ENCODE measurements around the gene CDC42EP4.
"Not testable (repeated sequence)": the region's sequence is repeated elsewhere in the genome, so short reads cannot be mapped to it uniquely, and the experiment has no call there.

The CDC42EP4 gene

DNA sequence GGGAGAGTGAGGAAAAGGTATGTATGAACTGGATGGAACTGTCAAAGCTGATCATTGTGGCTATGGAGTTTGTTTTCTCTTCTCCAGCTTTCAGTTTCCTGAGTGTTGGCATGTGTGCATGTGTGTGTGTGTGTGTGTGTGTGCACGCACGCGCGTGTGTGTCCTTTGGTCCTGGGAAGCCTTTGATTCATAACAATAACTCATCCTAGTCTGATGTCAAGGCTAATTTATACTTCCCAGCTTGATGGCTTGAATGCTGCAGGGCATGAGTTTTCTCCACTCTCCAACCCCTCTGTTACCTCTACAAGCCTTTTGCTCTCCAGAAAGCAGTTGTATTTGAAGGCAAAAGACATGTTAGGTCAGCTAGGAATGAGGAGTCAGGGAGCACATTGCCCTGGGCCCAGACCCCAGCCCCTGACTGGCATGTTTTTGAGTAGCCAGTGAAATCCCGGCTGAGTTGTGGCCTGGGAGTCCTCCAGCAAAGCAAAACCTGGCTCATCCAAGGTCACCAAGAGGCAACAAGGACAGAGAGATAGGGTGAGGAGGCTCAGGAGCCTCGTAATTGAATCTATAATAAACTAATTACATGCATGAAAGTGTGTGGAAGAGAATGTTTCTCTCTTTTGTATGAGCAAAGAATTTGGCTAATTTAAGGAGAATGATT lies 8.9 kb upstream of the CDC42EP4 start:
- no peak for DNase-seq

DNA sequence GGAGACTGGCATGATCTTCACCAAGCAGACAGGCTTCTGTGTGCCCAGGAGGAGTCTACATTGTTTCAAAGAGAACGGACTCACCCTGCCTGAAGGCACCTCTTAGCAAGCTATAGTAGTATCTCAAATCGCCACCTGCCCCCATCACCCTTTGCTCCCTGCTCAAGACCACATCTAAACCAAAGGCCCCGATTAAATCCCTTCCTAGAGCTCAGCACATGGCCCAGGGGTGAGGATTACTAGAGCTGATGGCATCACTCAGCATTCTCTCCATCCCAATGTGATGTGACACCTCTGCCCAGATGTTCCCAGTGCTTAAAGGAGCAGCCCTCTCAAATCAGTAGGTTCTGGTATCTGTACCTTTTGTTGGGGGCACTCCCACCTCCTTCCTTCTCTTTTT lies 8.0 kb upstream of the CDC42EP4 start:
- DNase-seq = no peak

DNA sequence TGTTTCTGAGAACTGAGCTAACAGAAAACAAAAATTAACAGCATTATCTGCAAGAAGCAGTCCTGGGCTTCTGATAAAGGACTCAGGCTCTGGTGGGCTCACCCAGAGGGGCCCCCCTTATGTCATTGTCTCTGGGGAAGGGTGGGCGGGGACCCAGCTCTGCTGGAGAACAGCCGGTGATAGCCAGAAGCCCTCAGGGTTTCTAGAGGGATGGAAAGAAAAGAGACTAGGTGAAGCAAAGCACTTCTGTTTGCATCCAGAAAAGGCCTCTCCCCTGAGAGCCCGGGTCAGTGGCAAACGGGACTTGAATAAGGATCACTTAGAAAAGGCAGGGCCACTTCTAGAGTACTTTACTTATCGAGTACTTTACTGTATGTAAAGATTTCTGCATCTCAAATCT lies 7.0 kb upstream of the CDC42EP4 start:
- no peak for DNase-seq

DNA sequence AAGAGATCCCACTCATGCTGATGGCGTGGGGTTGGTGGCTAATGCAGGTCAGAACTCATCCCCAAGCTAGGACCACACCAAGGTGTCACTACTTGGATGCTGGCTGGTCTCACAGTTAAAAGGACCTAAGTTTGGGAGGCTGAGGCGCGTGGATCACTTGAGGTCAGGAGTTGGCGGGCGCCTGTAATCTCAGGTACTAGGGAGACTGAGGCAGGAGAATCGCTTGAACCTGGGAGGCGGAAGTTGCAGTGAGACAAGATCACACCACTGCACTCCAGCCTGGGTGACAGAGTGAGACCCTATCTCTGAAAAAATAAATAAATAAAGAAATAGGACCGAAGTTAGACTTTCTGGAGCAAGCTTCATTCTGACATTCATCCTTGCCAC lies 6.6 kb upstream of the CDC42EP4 start:
- no peak for DNase-seq

DNA sequence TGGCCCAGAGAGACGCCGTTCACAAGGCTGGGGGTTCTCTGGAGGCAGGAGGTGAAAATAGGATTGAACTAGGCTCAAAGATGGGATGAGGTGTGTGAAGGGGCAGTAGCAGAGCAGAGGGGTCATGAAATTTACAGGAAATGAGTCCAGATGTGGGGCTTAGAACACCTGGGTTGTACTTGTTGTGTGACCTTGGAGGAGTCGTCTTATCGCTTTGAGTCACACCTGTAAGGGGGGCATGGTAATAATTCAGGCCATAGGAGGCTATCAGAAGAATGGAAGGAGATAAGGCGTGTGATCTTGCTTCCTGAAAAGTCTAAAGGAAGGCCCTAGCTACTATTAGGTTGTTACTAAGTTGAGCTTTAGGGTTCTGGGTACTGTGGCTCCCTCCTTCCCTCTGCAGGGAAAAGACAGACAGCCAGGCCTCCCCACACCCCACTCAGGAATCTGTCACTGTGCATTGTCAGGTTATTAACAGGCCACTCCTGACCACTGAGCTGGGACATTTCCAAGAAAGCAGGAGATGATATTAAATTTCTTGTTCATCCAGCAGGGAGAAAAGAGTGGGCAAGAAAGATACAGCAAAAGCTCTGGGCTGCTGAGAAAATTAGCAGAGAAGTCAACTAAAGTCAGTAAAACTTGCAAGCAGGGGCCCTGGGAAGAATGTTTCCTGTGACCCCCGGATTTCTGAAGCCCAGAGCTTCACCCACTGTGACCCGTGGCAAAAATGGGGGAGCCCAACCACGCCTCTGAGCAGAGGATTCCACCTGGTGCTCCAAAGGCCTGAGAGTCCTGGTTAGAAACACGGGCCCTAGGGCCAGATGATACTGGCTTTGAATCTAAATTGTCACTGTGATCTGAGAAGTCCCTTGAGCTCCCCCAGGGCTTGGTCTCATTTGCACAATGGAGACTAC lies 6.0 kb upstream of the CDC42EP4 start:
- no peak for DNase-seq

DNA sequence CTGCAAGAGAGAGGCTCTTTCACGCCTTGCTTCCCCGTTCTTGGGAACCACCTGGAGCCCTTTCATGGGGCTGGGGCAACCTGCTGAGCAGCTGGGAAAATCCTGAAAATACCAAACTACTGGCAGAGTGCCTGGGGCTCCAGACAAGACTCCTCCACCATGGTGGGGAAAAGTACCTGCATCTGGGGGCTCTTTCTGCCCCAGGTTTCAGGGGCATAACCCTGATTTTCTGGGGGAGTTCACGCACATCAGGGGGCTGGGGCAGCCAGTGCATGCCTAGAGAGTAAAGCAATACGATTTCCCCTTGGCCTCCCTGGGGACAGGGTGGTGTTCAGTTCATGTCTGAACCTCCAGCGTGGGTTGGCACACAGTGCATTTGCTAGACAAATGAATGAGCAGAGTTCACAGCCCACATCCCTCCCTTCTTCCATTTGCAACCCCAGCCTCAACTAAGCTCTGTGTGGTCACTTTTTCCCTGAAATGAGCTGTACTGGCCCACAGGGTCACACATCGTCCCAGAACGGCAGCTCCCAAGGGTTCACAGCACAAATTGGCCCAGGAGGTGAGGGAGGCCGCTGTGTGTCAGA lies 5.2 kb upstream of the CDC42EP4 start:
- DNase-seq = no peak

DNA sequence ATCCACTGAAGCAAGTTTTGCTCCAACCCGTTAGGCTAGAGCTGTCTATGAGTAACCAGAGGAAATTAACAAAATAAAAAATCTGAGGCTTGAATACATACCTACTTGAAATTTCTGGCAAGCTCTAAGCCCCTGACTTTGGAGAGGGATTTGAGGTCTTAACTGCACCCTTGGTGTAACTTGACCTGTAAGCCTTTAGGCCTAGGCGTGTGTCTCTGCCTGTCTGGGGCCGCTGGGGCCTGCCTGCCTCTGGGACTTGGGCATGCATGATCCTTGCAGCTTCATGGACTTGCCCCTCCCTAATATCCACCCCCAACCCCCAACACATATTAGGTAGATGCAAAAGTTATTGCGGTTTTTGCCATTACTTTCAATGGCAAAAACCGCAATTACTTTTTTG lies 3.7 kb upstream of the CDC42EP4 start:
- no peak for DNase-seq

DNA sequence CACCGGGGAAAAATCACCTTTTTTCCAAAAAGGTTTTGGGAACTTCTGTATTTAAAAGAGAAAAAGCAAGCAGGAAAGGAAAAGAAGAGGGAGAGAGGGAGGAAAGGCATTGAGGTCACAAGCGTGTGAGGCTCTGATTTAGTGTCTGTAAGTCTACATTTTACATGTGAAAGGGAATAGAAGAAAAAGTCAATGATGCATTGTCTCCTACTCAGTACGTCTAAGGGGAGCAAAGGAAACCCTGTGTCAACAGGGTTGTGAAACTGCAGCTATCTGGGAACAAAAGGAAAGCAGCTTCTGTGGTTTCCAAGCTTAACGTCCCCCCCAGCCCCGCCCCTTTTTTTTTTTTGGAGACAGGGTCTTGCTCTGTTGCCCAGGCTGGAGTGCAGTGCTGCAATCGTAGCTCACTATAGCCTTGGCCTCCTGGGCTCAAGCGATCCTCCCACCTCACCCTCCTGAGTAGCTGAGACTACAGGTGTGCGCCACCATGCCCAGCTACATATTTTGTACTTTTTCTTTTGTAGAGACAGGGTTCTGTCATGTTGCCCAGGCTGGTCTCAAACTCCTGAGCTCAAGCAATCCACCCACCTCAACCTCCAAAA lies 1.8 kb upstream of the CDC42EP4 start:
- no peak for DNase-seq

DNA sequence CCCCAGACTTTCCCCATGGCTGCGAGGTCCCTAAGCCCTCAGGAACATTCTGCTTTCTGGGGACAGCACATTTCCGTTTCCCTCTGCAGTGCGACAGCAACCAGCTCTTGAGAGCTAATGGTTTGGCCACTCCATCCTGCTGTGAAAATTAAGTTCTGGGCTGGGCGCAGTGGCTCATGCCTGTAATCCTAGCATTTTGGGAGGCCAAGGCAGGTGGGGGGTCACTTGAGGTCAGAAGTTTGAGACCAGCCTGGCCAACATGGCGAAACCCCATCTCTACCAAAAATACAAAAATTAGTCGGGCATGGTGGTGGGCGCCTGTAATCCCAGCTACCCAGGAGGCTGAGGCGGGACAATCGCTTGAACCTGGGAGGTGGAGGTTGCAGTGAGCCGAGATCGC lies 1.1 kb upstream of the CDC42EP4 start:
- not testable (repeated sequence) for DNase-seq

DNA sequence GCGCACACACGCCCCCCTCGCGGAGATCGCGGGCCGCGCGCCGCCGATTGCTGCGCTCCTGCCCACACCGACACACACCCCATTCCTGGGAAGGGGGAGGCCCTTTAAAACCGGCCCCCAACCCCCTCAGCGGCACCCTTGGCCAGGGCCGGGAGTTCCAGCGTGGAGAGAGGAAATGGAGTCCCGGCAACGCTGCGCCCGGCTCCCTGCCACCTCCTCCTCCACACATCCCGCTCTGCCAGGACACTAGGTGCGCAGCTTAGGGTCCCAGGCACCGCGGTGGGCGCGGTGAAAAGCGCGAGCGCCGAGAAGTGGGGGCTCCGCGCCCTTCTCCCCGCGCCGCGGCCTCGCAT lies 397 bp downstream of the CDC42EP4 start:
- DNase-seq = peak in 5 of 56 donors; percentile 48 to 68 (median 61)

DNA sequence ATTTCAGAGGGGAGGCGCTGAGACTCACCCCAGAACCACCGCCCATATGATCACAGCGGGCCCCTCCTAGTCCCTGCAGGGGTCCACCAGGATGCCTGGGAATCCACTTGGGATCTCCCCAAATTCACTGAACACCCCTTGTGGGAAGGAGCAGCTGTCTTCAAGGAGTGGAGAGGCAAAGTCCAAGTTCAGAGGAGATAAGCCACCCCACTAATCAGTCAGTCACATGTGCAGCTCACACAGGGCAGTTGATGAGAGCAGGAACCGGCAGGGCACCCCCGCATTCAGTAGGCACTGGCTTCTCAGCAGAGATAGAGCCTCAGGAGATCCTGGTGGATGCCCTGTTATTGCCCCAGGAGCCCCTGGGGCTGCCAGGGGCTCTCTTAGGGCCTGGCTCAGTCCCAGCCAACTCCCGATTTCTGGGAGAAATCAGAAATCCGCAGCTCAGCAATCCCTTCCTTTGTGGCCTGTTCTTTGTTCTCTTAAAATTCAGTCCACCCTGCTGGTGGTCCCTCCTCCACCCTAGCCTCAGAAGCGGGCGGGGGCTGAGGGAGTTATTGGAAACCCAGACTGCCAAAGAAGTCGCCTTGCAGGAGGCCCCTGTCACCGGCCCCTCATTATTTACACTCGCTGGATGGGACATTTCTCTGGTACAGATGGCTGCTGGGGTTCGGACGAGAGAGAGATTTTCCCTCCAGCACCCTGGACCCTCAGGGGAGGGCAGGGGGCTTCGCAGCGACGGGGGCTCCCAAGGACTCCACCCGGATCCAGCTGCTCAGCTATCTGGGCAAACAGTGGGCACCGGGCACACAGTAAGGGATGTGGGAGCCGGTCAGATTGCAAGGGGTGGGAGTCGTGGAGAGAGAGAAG lies 1.8 kb downstream of the CDC42EP4 start:
- peak in 5 of 56 donors; percentile 28 to 54 (median 49) for DNase-seq

DNA sequence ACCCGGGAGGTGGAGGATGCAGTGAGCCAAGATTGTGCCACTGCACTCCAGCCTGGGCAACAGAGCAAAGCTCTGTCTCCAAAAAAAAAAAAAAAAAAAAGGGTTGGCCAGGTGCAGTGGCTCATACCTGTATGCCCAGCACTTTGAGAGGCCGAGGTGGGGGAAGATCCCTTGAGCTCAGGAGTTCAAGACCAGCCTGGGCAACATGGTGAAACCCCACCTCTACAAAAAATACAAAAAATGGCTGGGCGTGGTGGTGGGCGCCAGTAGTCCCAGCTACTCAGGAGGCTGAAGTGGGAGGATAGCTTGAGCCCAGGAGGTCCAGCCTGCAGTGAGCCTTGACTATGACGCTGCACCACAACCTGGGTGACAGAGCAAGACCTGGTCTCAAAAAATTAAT lies 2.8 kb downstream of the CDC42EP4 start:
- not testable (repeated sequence) for DNase-seq

DNA sequence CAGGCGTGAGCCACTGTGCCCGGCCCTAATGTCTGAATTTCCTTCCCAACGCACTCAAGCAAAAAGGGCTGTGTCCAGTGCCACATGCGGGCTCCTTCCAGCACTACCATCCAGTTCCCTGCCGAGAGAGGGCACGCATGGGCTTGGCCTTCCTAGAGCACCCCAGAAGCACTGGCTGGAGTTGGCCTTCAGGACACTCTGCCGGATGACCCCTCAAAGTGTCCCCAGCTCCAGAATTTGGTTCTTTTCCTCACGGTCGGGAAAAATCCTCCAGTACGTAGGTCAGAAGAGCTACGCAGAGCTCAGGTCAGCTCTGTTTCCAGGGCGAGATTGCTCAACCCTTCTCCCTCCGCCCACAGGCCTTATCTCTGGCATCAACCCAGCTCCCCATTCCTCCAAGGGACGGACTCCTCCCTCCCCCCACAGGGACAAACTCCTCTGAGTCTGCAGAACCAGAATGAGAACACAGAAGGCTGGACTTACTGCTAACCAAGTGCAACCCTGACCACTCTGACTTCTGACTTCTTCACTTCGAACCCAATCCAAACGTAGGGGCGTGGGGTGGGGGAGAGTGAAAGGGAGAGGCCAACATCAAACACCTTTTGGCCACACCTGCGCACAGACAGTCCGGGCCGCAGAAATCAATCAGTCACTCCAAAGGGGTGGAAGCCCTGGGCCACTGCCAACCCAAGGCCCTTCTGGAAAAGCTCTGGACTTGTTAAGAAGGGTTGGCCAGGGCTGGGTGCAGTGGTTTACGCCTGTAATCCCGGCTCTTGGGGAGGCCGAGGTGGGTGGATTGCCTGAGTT lies 3.6 kb downstream of the CDC42EP4 start:
- peak in 2 of 56 donors; percentile 15 to 20 for DNase-seq

DNA sequence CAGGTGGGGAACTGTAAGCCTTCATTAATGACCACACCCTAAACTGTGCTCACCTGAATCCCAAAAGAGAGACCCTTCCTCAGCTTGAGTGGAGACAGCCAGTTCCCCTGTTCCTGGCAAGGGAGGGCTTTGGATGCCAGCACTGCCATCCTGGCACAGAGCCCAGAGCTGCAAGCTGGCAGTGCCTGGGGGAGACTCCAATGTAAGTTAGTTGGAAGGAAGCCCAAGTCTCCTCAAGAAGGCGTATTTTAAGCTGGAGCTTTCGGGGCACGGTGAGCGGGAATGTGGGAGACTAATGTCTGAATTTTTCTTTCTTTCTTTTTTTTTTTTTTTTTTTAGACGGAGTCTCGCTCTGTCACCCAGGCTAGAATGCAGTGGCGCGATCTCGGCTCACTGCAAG lies 4.7 kb downstream of the CDC42EP4 start:
- peak in 27 of 56 donors; percentile 15 to 66 (median 38) for DNase-seq

DNA sequence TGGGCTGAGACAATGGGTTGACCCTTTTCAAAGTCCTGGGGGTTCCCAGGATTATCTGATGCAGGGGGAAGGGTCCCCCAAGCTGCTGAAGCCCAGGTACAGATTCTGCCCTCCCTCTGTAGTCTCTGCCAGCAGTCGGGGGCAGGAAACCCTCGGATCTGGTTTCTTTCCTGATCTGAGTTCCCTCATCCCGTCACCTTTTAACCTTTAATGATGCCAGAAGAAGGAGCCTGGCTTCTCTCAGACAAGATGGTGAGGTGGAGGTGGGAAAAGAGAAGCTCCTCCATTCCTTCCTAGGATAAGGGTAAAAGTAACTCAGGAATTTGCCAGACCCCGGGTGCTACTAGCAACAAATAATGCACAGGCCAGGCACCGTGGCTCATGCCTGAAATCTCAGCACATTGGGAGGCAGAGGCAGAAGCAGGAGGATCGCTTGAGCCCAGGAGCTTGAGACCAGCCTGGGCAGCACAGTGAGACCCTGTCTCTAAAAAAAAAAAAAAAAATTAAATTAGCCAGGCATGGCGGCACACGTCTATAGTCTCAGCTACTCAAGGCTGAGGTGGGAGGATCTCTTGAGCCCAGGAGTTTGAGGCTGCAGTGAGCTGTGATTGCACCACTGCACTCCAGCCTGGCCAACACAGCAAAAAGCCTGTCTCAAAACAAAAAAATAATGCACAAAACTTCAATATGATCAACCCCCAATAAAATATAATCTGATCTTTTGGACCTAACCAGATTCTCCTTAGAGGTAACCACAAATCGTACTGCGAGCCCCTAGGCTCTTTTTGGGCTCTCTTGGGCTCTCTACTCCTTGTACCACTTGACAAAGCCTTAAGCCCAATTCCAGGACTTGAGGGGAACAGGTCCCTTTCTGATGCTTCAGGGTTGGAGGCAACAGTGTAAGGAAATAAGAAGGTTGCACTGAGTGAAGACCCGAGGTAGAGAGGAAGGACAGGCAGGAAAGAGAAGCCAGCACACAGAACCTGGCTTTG lies 5.7 kb downstream of the CDC42EP4 start:
- no peak for DNase-seq

DNA sequence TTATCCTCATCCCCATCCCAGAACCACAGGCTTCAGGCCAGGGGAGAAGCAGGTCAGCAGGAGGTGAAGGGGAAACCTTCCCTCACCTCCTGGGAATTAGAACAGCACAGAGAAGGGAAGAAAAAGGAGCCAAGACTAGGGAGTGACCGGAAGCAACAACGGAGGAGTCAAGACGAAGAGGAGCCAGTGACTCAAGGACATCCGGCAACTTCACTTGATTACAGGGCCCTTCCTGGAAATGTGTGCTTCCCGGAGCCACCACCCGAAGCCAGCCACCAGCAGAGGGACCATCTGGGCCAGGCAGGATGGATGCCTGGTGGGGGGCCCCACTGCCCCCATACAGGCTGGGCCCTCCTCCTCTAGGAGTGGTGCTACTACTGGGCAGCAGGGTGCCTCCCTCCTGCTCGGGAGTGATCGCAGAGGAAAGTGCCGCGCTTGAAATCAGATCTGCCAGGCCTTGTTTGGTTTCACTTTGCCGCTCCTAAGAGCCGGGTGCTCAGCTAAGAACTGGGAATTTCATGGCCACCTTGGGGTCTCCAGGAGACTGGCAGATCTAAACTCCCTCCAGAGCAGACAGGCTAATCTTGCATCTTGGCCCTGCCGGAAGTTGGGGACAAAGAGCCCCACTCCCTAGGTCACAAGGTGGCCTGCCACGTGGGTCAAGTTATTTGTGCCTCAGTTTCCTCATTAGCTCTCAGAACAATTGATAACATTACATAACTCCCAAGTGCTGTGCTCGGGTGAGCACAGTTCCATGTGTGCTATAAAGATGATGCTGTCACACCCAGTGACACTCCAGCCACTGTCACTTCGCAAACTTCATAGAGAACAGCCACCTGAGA lies 6.6 kb downstream of the CDC42EP4 start:
- DNase-seq = peak in 9 of 56 donors; percentile 10 to 41 (median 29)

DNA sequence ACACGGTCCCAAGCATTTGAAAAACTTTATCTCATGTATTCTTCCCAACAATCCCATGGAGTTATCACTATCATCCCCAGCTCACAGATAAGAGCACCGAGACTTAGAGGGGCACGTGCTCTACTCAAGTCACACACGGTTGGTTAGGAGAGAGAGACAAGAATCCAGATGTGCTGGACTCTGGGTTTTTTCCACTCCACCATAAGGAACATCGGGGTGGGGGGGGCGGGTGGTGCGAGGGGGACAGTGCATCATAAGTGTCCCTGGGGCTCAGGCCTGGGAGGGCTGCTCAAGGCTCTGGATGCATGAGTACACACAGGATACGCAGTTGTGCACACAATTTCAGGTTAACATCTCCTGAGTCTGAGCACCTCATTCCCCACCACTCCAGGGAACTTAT lies 7.4 kb downstream of the CDC42EP4 start:
- no peak for DNase-seq

DNA sequence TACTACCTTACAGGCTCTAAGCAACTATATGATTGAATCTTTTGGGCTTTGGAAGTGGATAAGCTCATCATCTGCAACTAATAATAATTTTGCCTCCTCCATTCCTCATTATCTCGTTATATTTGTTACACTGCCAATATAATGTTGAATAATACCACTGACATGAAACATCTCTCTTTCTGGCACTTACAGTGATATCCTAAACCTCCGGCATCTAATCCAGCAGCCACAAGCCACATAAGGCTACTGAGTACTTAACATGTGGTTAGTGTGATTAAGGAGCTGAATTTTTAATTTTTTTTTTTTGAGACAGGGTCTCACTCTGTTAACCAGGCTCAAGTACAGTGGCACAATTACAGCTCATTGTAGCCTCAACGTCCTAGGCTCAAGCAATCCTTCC lies 9.6 kb downstream of the CDC42EP4 start:
- no peak for DNase-seq

All from nucleus accumbens (tissue), 56 donors.